Heart left ventricle (tissue), 13 donors: Measurements from ENCODE around the gene TRAPPC14.

ENCODE experiments used
- CTCF ChIP-seq, 12 donors: fragments of 200-600 bp; sonication (generic) in 4 of 12; IDR thresholded peaks; one replicate each; pipeline versions ENCODE4 v1.5.0 to v1.8.0; 2018 to 2022; ENCODE audit warnings: antibody characterized with exemption in 12 of 12, mild to moderate bottlenecking in 5 of 12
- POLR2A ChIP-seq, 2 donors: fragments of 450-650 bp; IDR thresholded peaks; one replicate each; pipeline ENCODE4 v1.6.1; 2017; ENCODE audit warnings: antibody characterized with exemption in 2 of 2, mild to moderate bottlenecking in 2 of 2, moderate library complexity in 2 of 2
- donor health status: ischemic (EF 13 %, LVEDD 7.1; RV severe dilation, severe dysfunction).
- donor health status: DM: no; HTN: yes; CAD: no.
- donor health status: DM: no; HTN: no; CAD: no.
- donor health status: ischemic (EF 25% LVEDD 6.9; RV normal size, moderate dysfunction).
- donor health status: ischemic (EF 25% LVEDD 5.7; RV mildly dilated, moderate dysfunction).
- donor health status: ischemic (EF 35%, LVEDD 5.7; RV mildly dilated, moderate dysfunction).
- donor health status: nonischemic (EF 11% LVEDD 7.7; RV severe dilation, severe dysfunction).
- donor health status: DM: yes; HTN: yes; CAD: no.
- donor health status: PGD.
- donor health status: ischemic (EF 29% LVEDD 5.4; RV normal size, mild dysfunction).
- donor health status: nonischemic (EF 23%, LVEDD 6.1; RV moderate dilation, normal function).

DNA sequence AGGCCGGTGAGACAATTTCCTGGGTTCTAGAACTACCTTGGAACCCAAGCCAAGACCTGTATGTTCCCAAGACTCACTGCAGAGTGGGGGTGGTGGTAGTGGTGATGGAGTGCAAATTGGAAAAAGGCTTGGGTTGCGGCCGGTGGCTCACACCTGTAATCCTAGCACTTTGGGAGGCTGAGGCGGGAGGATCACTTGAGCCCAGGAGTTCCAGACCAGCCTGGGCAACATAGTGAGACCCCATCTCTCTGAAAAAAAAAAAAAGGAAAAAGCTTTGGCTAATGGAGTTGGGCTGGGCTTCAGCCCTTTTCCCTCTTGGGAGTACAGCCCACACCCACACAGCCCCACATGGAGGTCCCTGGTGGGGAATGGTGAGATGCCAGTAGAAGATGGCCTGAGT lies 53.0 kb downstream of the TRAPPC14 start:
- TF ChIP-seq POLR2A (IDR thresholded peaks at IDR 0.05) (no peak), CTCF (IDR thresholded peaks at IDR 0.05) (no peak)
